HG03439 (cell line): ENCODE measurements around the gene KRTAP5-2.

Experiments
- ATAC-seq: cut with Tn5 transposase; IDR thresholded peaks from one replicate; pipeline ENCODE4 v1.9.1; 2021; ENCODE audit warnings: mild to moderate bottlenecking, moderate library complexity; ENCODE audit not compliant: unreplicated experiment

KRTAP5-2 gene

DNA sequence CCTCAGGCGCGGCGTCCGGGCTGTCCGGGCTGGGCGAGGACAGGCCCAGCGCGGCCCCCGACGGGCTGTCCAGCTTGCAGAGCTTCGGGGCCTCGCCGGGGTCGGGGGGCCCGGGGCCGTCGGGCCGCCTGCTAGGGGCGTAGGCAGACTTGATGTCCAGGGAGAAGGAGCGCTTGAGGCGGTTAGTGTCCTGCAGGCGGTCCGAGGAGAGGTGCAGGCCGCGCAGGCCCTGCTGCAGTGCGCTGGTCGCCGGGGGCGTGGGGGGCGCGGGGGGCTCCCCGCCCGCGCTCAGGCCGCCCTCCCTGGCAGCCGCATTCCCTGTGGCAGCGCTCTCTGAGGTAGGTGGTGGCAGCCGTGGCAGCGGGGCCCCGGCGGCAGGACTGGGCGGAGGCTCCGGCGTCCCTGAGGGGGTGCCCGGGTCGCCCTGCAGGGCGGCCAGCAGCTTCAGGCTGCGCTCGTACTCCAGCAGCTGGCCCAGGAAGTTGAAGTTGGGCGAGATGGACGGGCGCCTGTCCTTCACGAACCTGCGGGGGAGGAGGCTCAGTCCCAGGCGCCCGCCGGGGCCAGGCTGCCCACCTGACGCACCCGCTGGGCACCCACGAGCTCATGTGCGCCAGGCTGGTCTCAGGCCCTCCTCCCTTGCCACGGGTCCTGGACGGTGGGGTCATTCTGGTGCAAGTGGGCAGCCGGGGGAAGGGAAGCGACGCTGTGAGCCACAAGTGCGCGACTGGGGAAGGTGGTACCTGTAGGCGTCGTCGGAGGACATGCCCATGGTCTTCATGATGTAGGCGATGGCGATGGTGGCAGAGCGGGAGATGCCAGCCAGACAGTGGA, 40.8 kb downstream of the KRTAP5-2 start:
- no peak for ATAC-seq

GRCh38 chr11:1556278-1556902, 41.7 kb downstream of the KRTAP5-2 start:
- ATAC-seq, result no peak

- ATAC-seq, result no peak
These were observed 42.4 kb downstream of the KRTAP5-2 start for GRCh38 chr11:1555713-1556153.

DNA sequence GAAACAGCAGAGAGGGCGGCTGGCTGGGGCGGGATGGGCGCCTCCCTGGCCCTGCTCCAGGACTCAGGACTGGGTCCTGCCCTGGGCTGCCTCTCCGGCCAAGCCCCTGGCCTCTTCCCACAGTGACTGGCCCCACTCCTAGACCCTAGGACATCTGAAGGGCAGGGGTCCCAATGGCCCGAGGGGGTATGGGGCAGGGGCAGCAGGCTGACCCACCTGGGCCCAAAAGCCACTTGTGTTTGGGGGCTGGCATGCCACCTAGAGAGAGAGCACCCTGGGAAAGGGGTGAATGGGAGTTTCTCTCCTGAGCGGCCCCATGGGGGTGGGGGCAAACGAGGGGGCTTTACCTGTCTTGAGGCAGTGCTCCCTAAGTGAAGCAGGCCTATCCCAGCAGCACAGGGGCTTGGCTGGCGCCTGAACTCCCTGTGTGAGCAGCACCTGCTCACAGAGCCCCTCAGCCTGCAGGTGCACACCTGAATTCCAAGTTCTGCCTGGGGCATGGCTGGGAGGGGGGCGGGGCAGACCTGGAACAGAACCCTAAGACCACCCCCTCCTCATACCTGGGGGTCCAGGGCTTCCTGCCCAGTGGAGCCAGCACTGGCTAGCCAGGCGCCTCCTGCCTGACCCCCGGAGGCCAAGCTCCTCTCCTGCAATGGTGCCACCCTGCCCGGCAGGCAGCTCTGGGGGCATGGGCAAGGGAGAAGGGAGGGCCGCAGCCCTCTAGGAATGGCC, 42.9 kb downstream of the KRTAP5-2 start:
- ATAC-seq, result no peak

- no peak for ATAC-seq
These were observed 44.1 kb downstream of the KRTAP5-2 start for GRCh38 chr11:1553808-1554594.

DNA sequence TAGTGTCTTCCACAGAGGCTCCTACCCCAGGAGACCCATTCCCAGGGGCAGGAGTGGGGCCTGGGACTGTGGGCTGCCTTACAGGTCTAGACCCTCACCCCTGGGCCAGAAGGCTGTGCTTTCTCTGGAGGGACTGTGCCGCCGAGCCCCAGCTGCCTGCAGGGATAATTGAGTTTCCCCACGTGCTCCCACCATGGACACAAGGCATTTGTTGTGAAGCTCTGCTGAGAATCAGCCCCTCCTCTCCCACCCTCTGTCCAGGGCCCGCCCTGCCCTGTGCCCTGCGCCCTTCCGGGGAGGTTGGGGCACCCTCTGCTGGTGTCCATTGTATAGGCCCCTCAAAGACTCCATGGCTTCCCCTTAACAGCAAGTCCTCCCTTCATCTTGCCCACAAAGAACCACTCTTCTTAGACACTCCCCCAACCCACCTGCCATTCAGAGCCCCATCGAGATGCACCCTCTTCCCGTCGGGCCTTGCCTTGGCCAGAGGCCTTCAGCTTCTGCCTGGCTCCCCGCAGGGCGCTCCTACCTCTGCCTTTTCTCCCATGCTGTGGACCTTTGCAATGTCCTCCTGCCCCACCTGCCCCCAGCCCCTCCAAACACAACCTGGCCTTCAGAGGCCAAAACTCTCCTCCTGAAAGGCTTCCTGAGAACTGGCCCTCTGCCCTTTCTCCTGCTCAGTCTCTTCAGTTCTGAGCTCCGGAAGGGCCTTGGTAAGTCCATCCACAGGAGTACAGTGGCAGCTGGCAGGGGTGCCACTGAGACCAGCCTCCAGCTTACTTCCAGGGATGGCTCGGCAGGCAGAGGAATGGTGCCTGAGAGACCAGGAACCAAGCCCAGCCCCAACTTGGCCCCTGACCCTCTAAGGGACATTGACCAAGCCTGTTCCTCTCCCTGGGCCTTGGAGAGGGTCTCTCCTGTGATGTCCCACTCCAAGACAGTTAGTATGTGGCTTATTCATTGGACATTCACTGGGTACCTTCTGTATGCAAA, 48.5 kb downstream of the KRTAP5-2 start:
- no peak for ATAC-seq

- no peak for ATAC-seq
These were observed 49.6 kb downstream of the KRTAP5-2 start for GRCh38 chr11:1548221-1549070.

DNA sequence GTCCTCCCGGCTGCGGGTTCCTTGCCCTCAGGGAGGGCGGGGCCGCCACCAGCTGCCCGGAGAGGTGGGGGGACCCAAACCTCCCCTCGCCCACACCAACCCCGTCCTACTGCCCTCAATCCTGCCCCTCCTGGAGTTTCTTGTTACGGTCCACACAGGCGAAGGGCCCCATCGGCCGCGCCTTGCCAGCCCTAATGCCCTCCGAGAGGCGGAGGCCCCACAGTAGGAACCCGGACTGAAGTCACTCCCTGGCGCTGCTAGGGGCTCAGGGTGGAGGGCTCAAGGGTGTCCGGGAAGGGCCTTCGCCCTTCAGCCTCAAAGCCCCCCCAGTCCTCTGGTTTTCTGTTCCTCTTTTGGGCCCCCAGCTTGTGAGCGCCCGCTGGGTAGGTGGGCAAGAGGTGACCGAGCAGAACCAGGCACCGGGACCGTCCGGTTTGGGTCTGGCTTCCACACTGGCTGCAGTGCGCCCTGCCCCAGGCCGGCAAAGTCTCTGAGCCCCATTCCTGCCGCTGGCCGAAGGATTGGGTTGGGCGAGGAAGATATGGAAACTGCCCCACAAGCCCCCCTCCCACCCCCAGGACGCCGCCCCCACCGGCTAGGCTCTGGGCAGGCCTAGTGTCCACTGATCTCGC, 50.5 kb downstream of the KRTAP5-2 start:
- no peak for ATAC-seq
